ENCODE measurements around the gene DLL1.
"Not testable (repeated sequence)": the region's sequence is repeated elsewhere in the genome, so short reads cannot be mapped to it uniquely, and the experiment has no call there.

DLL1 gene

GRCh38 chr6:170268216-170269129, 22.4 kb downstream of the DLL1 start:
- no peak for DNase-seq (ENCODE audit: low read depth in 2 of 2)

- DNase-seq (ENCODE audit: low read depth in 2 of 2) = no peak
Measured at GRCh38 chr6:170267688-170268087, 23.2 kb downstream of the DLL1 start.

DNA sequence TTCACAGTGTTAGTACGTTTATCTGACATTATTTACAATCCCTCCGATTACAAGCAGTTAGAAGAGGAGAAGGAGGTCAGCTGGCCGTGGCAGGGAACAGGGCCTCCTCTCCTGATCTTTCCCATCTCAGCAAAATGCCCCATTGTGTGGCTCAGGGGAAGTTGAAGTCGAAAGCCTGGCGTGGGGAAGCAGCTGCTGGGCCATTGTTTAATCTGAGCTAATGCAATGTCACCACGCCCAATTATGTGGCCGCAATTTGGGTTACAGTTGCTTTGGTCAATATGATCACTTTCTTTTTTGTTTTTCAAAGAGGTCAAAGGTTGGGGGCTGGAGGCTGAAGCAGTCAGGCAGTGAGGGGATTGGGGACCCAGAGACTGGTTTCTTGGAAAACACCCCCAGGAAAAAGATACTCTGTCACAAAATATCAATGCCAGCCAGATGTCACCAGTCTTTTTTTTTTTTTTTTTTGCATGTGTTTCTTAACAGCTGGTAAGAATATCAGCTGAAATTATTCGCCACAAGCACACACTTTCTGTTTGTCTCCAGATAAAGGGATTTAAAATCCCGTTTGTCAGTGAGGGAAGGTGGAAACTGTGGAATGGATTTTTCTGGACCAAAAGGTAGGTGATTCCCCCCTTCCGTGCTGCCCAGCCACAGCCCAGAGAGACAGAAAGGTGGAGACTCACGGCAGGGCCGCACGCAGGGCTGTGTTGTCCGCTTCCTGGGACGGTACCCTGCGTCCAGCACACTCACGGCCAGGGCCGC, 24.6 kb downstream of the DLL1 start:
- no peak for DNase-seq (ENCODE audit: low read depth in 2 of 2)

GRCh38 chr6:170265655-170266054, 25.2 kb downstream of the DLL1 start:
- DNase-seq (ENCODE audit: low read depth in 2 of 2) = no peak

DNA sequence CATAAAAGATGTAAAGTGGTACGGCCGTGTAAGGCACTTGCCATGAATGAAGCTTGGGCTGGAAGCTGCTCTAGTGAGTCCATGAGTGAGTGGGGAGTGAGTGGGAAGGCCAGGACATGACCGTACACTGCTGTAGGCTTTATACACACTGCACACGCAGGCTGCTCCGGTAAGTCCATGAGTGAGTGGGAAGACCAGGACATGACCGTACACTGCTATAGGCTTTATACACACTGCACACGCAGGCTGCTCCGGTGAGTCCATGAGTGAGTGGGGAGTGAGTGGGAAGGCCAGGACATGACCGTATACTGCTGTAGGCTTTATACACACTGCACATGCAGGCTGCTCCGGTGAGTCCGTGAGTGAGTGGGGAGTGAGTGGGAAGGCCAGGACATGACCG, 26.2 kb downstream of the DLL1 start:
- not testable (repeated sequence) for DNase-seq (ENCODE audit: low read depth in 2 of 2)

- DNase-seq (ENCODE audit: low read depth in 2 of 2) = no peak
Measured at GRCh38 chr6:170264086-170264485, 26.8 kb downstream of the DLL1 start.

GRCh38 chr6:170263410-170263809, 27.5 kb downstream of the DLL1 start:
- no peak for DNase-seq (ENCODE audit: low read depth in 2 of 2)

- DNase-seq (ENCODE audit: low read depth in 2 of 2) = no peak
Measured at GRCh38 chr6:170262489-170263088, 28.3 kb downstream of the DLL1 start.

- DNase-seq (ENCODE audit: low read depth in 2 of 2) = no peak
Measured at GRCh38 chr6:170261643-170262488, 29.0 kb downstream of the DLL1 start.

GRCh38 chr6:170260686-170261085, 30.2 kb downstream of the DLL1 start:
- no peak for DNase-seq (ENCODE audit: low read depth in 2 of 2)

GRCh38 chr6:170259278-170259677, 31.6 kb downstream of the DLL1 start:
- no peak for DNase-seq (ENCODE audit: low read depth in 2 of 2)

DNA sequence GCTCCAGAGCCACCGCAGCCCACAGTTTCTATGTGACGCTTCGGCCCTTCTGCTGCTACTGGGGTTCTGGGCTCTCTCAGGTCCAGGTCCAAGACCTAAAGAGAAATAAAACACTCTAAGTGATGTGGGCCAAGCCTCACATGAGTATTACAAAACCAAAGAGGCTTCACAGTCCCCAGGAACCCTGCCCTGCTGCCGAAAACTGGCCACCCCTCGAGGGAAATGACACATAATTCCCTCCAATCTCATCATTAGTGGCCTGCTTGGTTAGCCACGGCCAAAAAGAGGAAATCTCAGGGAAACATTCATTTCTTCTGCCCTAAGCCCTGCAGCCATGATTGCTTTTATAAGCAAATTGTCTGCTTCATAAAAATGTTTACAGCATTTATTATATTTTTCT, 32.5 kb downstream of the DLL1 start:
- no peak for DNase-seq (ENCODE audit: low read depth in 2 of 2)

- DNase-seq (ENCODE audit: low read depth in 2 of 2) = no peak
Measured at GRCh38 chr6:170257376-170257775, 33.5 kb downstream of the DLL1 start.

DNA sequence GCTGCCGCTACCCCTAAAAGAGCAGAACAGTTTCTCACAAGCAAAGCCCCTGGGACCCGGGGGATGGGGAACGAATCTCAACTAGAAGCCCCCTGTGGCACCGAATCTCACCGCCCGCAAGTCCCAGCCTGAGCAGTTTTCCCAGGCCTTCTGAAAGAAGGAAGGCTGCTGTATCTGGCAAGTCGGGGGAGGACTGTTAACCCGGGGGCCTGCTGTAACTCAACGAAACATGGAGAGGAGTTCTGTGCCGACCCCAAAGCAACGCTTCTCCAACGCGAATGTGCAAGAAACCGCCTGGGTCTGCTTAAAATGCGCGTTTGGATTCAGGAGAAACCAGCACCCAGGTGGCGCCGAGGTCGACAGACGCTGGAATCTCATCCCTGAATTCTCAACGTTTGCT, 34.2 kb downstream of the DLL1 start:
- no peak for DNase-seq (ENCODE audit: low read depth in 2 of 2)

- no peak for DNase-seq (ENCODE audit: low read depth in 2 of 2)
Measured at GRCh38 chr6:170255426-170256125, 35.3 kb downstream of the DLL1 start.

DNA sequence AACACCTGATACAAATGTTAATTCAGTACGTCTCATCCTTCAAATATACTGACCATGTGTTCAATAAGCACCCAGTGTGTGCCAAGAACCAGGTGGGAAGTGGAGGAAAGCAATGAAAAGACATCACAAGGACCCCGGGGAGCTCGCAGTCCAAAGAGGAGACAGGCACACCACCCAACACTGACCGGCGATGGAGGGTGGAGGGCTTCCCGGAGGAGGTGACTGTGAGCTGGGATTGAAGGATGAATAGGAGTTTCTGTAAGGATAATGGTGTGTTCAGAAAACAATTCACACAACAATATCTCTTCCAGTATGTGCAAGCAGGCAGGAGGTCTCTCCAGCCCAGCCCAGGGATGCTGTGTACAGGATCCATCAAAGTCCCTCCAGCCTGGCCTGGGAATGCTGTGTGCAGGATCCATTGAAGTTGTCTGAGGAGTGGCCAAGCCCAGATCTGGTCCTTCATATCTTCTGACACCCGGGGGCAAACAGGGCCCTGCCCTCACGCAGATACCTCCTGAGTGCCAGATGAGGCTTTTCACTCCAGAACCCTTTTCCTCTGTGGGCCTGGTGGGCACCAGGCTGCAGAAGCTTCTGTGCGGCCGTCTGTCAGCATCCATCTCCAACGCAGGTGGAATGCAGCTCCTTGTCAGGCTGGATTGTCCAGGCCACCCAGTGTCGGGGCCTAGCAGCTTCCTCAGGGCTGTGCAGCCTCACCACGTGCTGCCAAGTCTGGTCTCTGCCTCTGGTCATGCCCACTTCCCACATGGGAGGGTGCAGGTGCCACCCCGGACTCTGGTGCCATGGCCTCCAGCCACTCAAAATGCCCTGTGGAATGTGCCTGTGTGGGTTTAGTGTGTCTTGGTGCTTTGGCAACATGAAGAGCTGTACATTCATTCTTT, 36.3 kb downstream of the DLL1 start:
- DNase-seq (ENCODE audit: low read depth in 2 of 2) = no peak

GRCh38 chr6:170253910-170254269, 37.0 kb downstream of the DLL1 start:
- DNase-seq (ENCODE audit: low read depth in 2 of 2) = no peak

- no peak for DNase-seq (ENCODE audit: low read depth in 2 of 2)
Measured at GRCh38 chr6:170253226-170253909, 37.5 kb downstream of the DLL1 start.

DNA sequence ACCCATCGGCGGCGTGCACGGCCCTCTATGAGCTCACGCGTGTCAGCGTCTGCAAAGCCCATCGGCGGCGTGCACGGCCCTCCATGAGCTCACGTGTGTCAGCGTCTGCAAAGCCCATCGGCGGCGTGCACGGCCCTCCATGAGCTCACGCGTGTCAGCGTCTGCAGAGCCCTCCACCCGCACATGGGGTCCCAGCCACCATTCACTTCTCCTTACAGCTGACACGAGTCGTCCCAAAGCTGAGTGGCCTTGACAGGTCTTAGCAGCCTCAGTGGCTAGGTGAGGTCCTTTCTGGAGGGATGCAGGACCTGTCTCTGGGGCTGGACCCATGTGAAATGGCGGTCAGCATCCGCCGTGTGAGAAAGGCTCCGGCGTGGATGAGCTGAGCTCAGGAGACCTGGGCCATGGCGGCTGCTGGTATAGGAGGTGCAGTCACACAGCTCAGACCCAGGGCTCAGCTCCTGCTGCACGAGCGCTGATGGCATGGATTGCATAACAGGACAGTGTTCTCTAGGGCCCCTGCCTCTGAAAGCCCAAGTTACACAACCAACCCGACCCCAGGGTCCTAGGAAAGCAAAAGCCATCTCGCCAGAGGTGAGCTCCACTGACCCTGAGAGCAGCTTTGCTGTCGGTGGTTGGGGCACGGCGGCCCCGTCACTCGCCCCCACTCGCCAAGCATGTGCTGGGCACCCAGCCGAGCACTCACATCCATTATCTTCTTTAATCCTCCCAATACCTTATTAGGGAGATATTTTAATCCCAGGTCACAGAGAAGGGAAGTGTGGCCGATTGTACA, 38.9 kb downstream of the DLL1 start:
- DNase-seq (ENCODE audit: low read depth in 2 of 2) = no peak

All from stimulated activated CD8-positive, alpha-beta memory T cell treated with anti-CD3 and anti-CD28 coated beads, Interleukin-2, amount 100 ng/mL, for 48 hours (primary cell).